LNCaP clone FGC (cell line): ENCODE results near the gene TRIM17.

Experiments
- DNase-seq: peaks from one replicate; pipeline ENCODE4 v3.0.0-alpha.2; 2011; ENCODE audit warnings: low read depth
- H3K4me3 ChIP-seq: 2 replicates; pipeline ENCODE4 v1.5.1; 2011; ENCODE audit warnings: mild to moderate bottlenecking, low read depth, low read length, control low read depth
- CTCF ChIP-seq: IDR thresholded peaks from 2 replicates; pipeline ENCODE4 v1.5.1; 2012; ENCODE audit warnings: mild to moderate bottlenecking; ENCODE audit not compliant: control insufficient read depth, insufficient read depth; ENCODE audit errors: extremely low read depth

Gene TRIM17

GRCh38 chr1:228416217-228416933 lies at the start of gene TRIM17:
Gene TRIM17, minus strand, starts transcription at chr1:228416861. Its CDS starts 1,789 bp downstream, at chr1:228415072.
- no peak for DNase-seq
- TF ChIP-seq CTCF: no peak
- no peak within 1 kb of the TSS for H3K4me3 ChIP-seq

- no peak for DNase-seq
- no peak overlapping the region for H3K4me3 ChIP-seq
- TF ChIP-seq CTCF: no peak
These were observed 49.0 kb upstream of the TRIM17 start for GRCh38 chr1:228465571-228466146.

- no peak for DNase-seq
- no peak overlapping the region for H3K4me3 ChIP-seq
- no peak for TF ChIP-seq CTCF
These were observed 48.5 kb upstream of the TRIM17 start for GRCh38 chr1:228465141-228465540.

- TF ChIP-seq CTCF: no peak
- no peak for DNase-seq
- no peak overlapping the region for H3K4me3 ChIP-seq
These were observed 47.9 kb upstream of the TRIM17 start for GRCh38 chr1:228464487-228464983.

- no peak overlapping the region for H3K4me3 ChIP-seq
- TF ChIP-seq CTCF: no peak
- no peak for DNase-seq
These were observed 47.1 kb upstream of the TRIM17 start for GRCh38 chr1:228463559-228464455.

- no peak for DNase-seq
- no peak overlapping the region for H3K4me3 ChIP-seq
- TF ChIP-seq CTCF: no peak
These were observed 46.4 kb upstream of the TRIM17 start for GRCh38 chr1:228463009-228463558.
